Lower leg skin (tissue), 4 donors: ENCODE measurements around the gene PM20D2. TPM values are rescaled to one million over a fixed set of nuclear protein-coding genes. Genes with fewer than 3 reads are reported as not detected.

Experiments used
- DNase-seq, 2 donors: peaks; one replicate each; pipeline ENCODE4 v3.0.0-alpha.2; 2019; ENCODE audit warnings: low spot score in 2 of 2
- H3K4me3 ChIP-seq: fragments of 200-600 bp; sonication (generic); 2 replicates; pipeline ENCODE4 v1.5.1; 2017; ENCODE audit warnings: mild to moderate bottlenecking, low read depth; ENCODE audit not compliant: poor library complexity, severe bottlenecking
- POLR2A ChIP-seq, 2 donors: fragments of 450-650 bp; IDR thresholded peaks; one replicate each; pipeline ENCODE4 v1.6.1; 2016 to 2017; ENCODE audit warnings: antibody characterized with exemption in 2 of 2, mild to moderate bottlenecking in 1 of 2, moderate library complexity in 1 of 2
- WGBS, 2 donors: methylation state at CpG; one replicate each; pipeline ENCODE4 v1.1.5; 2018; 5-methylcytosine and 5-hydroxymethylcytosine counted together
- intact Hi-C: fragments of 100-400 bp; cut with DNase I; formaldehyde crosslinking; loops from one replicate; pipeline ENCODE4 v1.15.0; 2023; ENCODE audit warnings: low total_unique reads
- total RNA-seq, 4 donors: library from RNA; depleted of rRNA; stranded (reverse); fragments of >200 nt; gene quantifications; one replicate each; pipeline ENCODE4 v1.1.0, GENCODE V29; 2016
- TF ChIP-seq, protein P1 (sequence below), 3 donors: fragments of 450-650 bp; IDR thresholded peaks; one replicate each; pipeline ENCODE4 v1.5.1; 2016; ENCODE audit warnings: antibody characterized with exemption in 3 of 3, mild to moderate bottlenecking in 3 of 3, moderate library complexity in 2 of 3

The PM20D2 gene
- total RNA-seq, 4 donors from 2014 or later: 10.6 to 19.4 (median 15.7) TPM

DNA sequence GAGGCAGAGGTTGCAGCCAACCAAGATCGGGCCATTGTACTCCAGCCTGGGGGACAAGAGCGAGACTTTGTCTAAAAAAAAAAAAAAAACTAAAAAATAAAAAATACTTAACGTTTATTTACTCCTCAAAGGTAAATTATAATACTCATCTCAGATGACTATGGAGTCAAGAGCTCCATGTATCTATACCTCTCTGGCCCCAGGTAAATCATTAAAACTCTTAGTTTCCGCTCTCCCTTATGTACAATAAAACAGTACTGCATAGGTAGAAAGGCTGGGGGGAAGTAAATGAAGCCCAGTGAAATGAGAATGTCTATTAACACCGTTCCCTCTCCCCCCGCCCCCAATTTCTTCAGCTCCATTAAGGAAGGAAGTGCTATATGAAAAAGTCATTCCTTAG lies 29.2 kb upstream of the PM20D2 start:
- WGBS, 2 donors: 68 to 69% methylated on average over 6 of the region's 6 CpGs
- intact Hi-C loops: no loop called here
- DNase-seq: no peak

DNA sequence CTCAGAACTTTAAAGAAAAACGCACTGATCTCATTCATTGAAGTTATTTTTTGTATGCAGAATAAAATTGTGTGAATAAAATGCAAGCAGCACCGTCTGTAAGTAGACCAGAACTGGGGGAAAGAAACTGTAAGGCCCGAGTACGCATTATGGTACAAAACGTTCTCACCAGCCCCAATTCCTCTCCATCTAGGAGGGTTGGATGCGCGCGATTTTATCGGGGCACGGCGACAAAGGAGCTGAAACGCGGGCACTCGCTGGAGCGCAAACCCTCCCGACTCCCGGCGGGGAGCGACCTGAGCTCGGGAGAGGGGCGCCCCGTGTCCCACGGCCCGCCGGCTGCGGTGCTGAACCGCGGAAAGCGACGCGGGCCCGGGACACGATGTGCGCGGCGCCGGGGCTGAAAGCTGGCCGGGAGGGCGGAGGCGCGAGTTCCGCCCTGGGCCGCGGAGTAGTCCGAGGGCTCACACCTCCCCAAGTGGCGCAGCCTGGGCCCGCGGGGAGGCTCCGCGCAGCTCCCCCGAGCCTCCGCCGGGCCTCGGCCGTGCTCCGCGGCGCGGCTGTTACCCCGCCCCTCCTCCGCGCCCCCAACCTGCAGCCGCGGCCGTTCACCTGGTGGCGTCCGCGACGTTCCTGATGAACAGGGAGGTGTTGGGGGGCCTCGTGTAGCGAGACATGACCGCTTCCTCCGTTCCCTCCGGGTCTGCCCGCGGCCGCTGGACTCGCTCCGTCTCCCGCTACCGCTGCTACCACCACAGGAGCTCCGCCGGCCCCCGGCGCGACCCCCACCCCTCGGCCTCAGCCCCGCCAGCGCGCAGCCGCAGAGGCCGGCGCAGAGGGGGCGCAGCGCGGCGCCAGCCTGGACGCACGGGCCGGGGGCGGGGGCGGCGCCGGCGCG lies 28.4 kb upstream of the PM20D2 start, which contains the start of gene SRSF12:
SRSF12 (minus strand) TSS at position 861 of the 898 bp plus-strand sequence; CDS start at position 677, 184 bp downstream.
- H3K4me3 ChIP-seq: peak within 1 kb of the TSS; percentile 46
- WGBS, 2 donors: 0 to 1% methylated on average over 66 to 78 of the region's 106 CpGs
- DNase-seq: no peak
- intact Hi-C loops: no loop called here
- no peak for TF ChIP-seq POLR2A (IDR thresholded peaks at IDR 0.05)
- TF ChIP-seq, protein P1, sequence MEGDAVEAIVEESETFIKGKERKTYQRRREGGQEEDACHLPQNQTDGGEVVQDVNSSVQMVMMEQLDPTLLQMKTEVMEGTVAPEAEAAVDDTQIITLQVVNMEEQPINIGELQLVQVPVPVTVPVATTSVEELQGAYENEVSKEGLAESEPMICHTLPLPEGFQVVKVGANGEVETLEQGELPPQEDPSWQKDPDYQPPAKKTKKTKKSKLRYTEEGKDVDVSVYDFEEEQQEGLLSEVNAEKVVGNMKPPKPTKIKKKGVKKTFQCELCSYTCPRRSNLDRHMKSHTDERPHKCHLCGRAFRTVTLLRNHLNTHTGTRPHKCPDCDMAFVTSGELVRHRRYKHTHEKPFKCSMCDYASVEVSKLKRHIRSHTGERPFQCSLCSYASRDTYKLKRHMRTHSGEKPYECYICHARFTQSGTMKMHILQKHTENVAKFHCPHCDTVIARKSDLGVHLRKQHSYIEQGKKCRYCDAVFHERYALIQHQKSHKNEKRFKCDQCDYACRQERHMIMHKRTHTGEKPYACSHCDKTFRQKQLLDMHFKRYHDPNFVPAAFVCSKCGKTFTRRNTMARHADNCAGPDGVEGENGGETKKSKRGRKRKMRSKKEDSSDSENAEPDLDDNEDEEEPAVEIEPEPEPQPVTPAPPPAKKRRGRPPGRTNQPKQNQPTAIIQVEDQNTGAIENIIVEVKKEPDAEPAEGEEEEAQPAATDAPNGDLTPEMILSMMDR (IDR thresholded peaks at IDR 0.05): no peak

More for the DNA sequence above, 29.2 kb upstream of the PM20D2 start:
- H3K4me3 ChIP-seq: no peak overlapping the region
- TF ChIP-seq POLR2A (IDR thresholded peaks at IDR 0.05): no peak
- TF ChIP-seq, protein P1 (IDR thresholded peaks at IDR 0.05): no peak

DNA sequence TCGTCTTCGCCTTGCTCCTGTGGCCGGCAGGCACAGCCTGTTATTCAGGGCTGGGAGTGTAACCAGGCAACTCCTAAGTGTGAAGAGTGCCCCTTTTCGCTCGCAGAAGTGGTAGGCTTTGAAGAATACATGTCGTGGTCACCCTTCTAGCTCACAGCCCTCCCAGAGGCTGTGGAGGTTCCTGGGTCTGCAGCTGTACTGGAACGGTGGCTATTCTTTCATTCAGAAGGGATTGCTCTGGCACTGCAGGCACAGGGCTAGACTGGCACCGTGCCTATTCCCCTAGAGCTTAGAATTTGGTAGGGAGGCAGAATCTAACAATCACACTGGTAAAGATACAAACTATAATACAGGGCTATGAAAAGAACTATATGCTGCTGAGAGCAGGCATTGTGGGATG lies 26.9 kb upstream of the PM20D2 start:
- intact Hi-C loops: no loop called here
- TF ChIP-seq POLR2A (IDR thresholded peaks at IDR 0.05): no peak
- TF ChIP-seq, protein P1 (IDR thresholded peaks at IDR 0.05): no peak
- WGBS, 2 donors: 67 to 81% methylated on average over 8 of the region's 8 CpGs
- no peak for DNase-seq
- no peak overlapping the region for H3K4me3 ChIP-seq

DNA sequence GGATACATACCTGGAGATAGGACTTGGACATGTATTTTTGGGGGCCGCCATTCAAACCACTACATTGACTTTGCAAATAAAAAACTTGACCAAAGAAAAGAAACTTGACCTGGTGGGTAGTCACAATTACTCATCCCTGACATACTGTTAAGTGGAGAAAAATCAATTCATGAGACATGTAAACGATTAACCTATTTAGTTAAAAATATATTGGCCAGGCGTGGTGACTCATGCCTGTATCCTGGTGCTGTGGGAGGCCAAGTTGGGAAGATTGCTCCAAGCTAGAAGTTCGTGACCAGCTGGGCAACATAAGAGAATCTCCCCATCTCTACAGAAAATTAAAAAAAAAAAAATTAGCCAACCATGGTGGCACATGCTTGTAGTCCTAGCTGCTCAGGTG lies 25.5 kb upstream of the PM20D2 start:
- DNase-seq: no peak
- intact Hi-C loops: no loop called here
- H3K4me3 ChIP-seq: no peak overlapping the region
- 76 to 83% methylated on average over 4 of the region's 4 CpGs for WGBS, 2 donors
- TF ChIP-seq POLR2A (IDR thresholded peaks at IDR 0.05): no peak
- TF ChIP-seq, protein P1 (IDR thresholded peaks at IDR 0.05): no peak

DNA sequence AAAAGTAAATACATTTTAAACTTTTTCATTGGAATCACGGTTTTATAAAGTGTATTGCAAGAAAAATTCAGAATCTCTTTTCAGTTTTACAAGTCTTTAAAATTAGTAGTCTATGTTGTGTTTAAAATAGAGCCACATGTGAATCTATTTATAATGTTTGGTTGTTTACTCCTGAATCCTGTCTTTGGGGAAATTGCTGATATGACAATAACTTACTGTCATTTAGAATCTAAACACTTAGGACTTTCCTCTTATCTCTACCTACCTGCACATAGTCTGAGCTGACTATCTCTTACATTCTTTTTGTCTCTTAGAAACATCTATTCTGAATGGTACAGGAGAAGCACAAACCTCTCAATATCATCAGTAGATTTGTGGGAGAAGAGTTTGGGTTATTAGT lies 23.9 kb upstream of the PM20D2 start:
- 82 to 91% methylated on average over 1 of the region's 1 CpG for WGBS, 2 donors
- DNase-seq: no peak
- H3K4me3 ChIP-seq: no peak overlapping the region
- no peak for TF ChIP-seq POLR2A (IDR thresholded peaks at IDR 0.05)
- TF ChIP-seq, protein P1 (IDR thresholded peaks at IDR 0.05): no peak
- intact Hi-C loops: no loop called here
